ENCODE measurements around the gene PSMF1. TPM values are rescaled to one million over a fixed set of nuclear protein-coding genes. Genes with fewer than 3 reads are reported as not detected.

The PSMF1 gene
- total and polyA plus RNA-seq, 2 of the 13 experiments (the other 11 are each of a cell fraction or from before 2014, with no cell fraction given), result 82.5 to 86.0 TPM

DNA sequence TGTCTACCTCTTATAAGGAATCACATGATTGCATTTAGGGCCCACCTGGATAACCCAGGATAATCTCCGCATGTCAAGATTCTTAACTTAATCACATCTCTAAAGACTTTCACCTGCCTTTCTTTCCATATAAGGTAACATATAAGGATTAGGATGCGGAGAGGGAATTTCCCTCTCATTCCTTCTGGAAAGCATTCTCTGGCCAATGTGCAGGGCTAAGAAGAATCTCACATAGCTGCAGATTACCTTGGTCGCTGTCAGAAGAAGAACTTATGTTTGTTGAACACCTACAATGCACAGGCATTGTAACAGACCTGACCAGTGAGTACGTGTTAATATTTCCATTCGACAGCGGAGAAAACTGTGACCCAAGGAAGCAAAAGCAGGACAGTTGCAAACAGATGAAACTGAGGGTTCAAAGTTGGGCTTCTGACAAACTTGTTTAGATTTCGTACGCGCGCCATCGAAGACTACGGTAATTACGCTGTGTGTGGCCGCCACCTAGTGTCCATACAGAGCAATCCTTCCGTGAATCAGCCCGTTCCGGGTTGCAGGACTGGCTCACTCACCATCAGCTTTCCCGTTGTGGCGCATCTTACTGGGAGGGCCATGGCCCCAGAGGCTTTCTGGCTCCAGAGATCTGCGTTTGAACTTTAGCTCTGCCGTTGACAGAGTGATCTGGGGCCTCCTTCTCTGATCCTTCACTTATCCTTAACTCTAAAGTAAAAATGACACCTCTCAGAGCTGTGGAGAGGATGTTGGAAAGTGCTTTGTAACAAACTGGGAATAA is 94.4 kb downstream of the PSMF1 start (continued):
- no peak for TF ChIP-seq ELF4 (CRISPR knock-in tag; IDR thresholded peaks at IDR 0.05; ENCODE audit: borderline replicate concordance)
- TF ChIP-seq ATM (IDR thresholded peaks at IDR 0.05; ENCODE audit: borderline replicate concordance), result no peak
- TF ChIP-seq POLR2AphosphoS2 (IDR thresholded peaks at IDR 0.05; ENCODE audit: low read depth, low read length), result no peak
- TF ChIP-seq ZNF264 (CRISPR knock-in tag; IDR thresholded peaks at IDR 0.05), result 0 out of 2 replicates have a peak, but pooled peaks have one; percentile 19
- TF ChIP-seq, protein P1, sequence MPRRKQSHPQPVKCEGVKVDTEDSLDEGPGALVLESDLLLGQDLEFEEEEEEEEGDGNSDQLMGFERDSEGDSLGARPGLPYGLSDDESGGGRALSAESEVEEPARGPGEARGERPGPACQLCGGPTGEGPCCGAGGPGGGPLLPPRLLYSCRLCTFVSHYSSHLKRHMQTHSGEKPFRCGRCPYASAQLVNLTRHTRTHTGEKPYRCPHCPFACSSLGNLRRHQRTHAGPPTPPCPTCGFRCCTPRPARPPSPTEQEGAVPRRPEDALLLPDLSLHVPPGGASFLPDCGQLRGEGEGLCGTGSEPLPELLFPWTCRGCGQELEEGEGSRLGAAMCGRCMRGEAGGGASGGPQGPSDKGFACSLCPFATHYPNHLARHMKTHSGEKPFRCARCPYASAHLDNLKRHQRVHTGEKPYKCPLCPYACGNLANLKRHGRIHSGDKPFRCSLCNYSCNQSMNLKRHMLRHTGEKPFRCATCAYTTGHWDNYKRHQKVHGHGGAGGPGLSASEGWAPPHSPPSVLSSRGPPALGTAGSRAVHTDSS (CRISPR knock-in tag; conservative IDR thresholded peaks at IDR 0.05), result no peak
- 0 out of 2 replicates have a peak, but pooled peaks have one; percentile 38 for TF ChIP-seq SIN3B (IDR thresholded peaks at IDR 0.05; ENCODE audit: low read length)
- TF ChIP-seq, protein P2, sequence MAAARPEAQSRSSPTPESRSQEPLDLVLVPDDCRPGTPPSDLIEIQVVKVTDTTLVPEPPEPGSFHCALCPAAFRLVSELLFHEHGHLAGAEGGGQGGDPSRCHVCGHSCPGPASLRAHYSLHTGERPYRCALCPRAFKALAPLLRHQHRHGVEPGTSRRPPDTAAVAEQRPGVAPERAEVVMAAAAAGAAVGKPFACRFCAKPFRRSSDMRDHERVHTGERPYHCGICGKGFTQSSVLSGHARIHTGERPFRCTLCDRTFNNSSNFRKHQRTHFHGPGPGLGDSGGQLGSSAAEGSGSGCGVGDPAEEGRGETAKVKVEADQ (CRISPR knock-in tag; IDR thresholded peaks at IDR 0.05; ENCODE audit: borderline replicate concordance), result peak; percentile 88; the same call in 1 of the 2 replicates
- no peak for TF ChIP-seq MAFF (IDR thresholded peaks at IDR 0.05; ENCODE audit: low read depth, low read length)
- no peak for TF ChIP-seq ZFP62 (CRISPR knock-in tag; IDR thresholded peaks at IDR 0.05)
- no peak for TF ChIP-seq DR1 (CRISPR knock-in tag; IDR thresholded peaks at IDR 0.05)
- no peak for TF ChIP-seq RARG (CRISPR knock-in tag; IDR thresholded peaks at IDR 0.05; ENCODE audit: low read depth)
- TF ChIP-seq FOXA1 (IDR thresholded peaks at IDR 0.05), result no peak
- 0 out of 2 replicates have a peak, but pooled peaks have one; percentile 35 for TF ChIP-seq FOXA1 (CRISPR knock-in tag; IDR thresholded peaks at IDR 0.05)
- no peak for TF ChIP-seq SNRNP70 (IDR thresholded peaks at IDR 0.05; ENCODE audit: low read depth, low read length)
- TF ChIP-seq, protein P3, sequence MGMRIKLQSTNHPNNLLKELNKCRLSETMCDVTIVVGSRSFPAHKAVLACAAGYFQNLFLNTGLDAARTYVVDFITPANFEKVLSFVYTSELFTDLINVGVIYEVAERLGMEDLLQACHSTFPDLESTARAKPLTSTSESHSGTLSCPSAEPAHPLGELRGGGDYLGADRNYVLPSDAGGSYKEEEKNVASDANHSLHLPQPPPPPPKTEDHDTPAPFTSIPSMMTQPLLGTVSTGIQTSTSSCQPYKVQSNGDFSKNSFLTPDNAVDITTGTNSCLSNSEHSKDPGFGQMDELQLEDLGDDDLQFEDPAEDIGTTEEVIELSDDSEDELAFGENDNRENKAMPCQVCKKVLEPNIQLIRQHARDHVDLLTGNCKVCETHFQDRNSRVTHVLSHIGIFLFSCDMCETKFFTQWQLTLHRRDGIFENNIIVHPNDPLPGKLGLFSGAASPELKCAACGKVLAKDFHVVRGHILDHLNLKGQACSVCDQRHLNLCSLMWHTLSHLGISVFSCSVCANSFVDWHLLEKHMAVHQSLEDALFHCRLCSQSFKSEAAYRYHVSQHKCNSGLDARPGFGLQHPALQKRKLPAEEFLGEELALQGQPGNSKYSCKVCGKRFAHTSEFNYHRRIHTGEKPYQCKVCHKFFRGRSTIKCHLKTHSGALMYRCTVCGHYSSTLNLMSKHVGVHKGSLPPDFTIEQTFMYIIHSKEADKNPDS (CRISPR knock-in tag; IDR thresholded peaks at IDR 0.05), result no peak
- TF ChIP-seq, protein P4, sequence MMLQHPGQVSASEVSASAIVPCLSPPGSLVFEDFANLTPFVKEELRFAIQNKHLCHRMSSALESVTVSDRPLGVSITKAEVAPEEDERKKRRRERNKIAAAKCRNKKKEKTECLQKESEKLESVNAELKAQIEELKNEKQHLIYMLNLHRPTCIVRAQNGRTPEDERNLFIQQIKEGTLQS (CRISPR knock-in tag; IDR thresholded peaks at IDR 0.05), result no peak
- TF ChIP-seq ATAD3A (CRISPR knock-in tag; IDR thresholded peaks at IDR 0.05), result no peak
- TF ChIP-seq KLF13 (CRISPR knock-in tag; IDR thresholded peaks at IDR 0.05), result no peak
- TF ChIP-seq, protein P5, sequence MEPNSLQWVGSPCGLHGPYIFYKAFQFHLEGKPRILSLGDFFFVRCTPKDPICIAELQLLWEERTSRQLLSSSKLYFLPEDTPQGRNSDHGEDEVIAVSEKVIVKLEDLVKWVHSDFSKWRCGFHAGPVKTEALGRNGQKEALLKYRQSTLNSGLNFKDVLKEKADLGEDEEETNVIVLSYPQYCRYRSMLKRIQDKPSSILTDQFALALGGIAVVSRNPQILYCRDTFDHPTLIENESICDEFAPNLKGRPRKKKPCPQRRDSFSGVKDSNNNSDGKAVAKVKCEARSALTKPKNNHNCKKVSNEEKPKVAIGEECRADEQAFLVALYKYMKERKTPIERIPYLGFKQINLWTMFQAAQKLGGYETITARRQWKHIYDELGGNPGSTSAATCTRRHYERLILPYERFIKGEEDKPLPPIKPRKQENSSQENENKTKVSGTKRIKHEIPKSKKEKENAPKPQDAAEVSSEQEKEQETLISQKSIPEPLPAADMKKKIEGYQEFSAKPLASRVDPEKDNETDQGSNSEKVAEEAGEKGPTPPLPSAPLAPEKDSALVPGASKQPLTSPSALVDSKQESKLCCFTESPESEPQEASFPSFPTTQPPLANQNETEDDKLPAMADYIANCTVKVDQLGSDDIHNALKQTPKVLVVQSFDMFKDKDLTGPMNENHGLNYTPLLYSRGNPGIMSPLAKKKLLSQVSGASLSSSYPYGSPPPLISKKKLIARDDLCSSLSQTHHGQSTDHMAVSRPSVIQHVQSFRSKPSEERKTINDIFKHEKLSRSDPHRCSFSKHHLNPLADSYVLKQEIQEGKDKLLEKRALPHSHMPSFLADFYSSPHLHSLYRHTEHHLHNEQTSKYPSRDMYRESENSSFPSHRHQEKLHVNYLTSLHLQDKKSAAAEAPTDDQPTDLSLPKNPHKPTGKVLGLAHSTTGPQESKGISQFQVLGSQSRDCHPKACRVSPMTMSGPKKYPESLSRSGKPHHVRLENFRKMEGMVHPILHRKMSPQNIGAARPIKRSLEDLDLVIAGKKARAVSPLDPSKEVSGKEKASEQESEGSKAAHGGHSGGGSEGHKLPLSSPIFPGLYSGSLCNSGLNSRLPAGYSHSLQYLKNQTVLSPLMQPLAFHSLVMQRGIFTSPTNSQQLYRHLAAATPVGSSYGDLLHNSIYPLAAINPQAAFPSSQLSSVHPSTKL (CRISPR knock-in tag; IDR thresholded peaks at IDR 0.05), result peak; percentile 53
- no peak for TF ChIP-seq ZBTB7A (CRISPR knock-in tag; IDR thresholded peaks at IDR 0.05)
- TF ChIP-seq ZNF550 (CRISPR knock-in tag; IDR thresholded peaks at IDR 0.05; ENCODE audit: borderline replicate concordance), result no peak
- no peak for TF ChIP-seq NKX3-1 (CRISPR knock-in tag; IDR thresholded peaks at IDR 0.05)
